IMR-90 (cell line): ENCODE data around the gene NAPG. TPM values are rescaled to one million over a fixed set of nuclear protein-coding genes. Genes with fewer than 3 reads are reported as not detected.

Source experiments
- ATAC-seq: fragments of 200-7000 bp; cut with Tn5 transposase; 2 replicates; pipeline ENCODE4 v1.9.1; 2020; ENCODE audit warnings: low read depth, mild to moderate bottlenecking, moderate library complexity
- BruUV-seq: library from RNA; stranded (reverse); fragments of 400-500 nt; replicated peaks from 2 replicates; lab custom pipeline; 2021; lab: Mats Ljungman, UMichigan
- CTCF ChIA-PET: fragments of 300-600 bp; formaldehyde crosslinking; extraction: SDS; loops from one replicate; lab custom pipeline; 2021; ENCODE audit warnings: antibody characterized with exemption; lab: Yijun Ruan, JAX
- POLR2A ChIA-PET: fragments of 300-600 bp; sonication (Branson Sonifier 250); formaldehyde crosslinking; loops from one replicate; lab custom pipeline; 2022; ENCODE audit warnings: antibody characterized with exemption; ENCODE audit not compliant: unreplicated experiment; lab: Charles Lee
- DNase-seq: peaks from one replicate; pipeline ENCODE4 v3.0.0; 2013
- H2AFZ ChIP-seq: replicated peaks from 2 replicates; pipeline ENCODE3; 2013; ENCODE audit warnings: low read length, mild to moderate bottlenecking; ENCODE audit not compliant: poor library complexity
- H2AK5ac ChIP-seq: 2 replicates; pipeline ENCODE4 v1.6.1; 2013; ENCODE audit warnings: low read depth, low read length, inconsistent platforms
- H2AK9ac ChIP-seq: replicated peaks from 2 replicates; pipeline ENCODE3; 2013; ENCODE audit warnings: mild to moderate bottlenecking, low read depth, low read length, moderate library complexity; ENCODE audit not compliant: poor library complexity
- H2BK120ac ChIP-seq: 2 replicates; pipeline ENCODE4 v1.6.1; 2013; ENCODE audit warnings: low read depth, low read length, inconsistent platforms
- H2BK15ac ChIP-seq: 3 replicates; pipeline ENCODE4 v1.6.1; 2013; ENCODE audit warnings: low read depth, low read length, inconsistent platforms
- H2BK20ac ChIP-seq: 2 replicates; pipeline ENCODE4 v1.6.1; 2013; ENCODE audit warnings: low read depth, mild to moderate bottlenecking, inconsistent platforms, low read length, moderate library complexity
- H2BK5ac ChIP-seq: 2 replicates; pipeline ENCODE4 v1.6.1; 2013; ENCODE audit warnings: mild to moderate bottlenecking, low read depth, low read length, inconsistent platforms; ENCODE audit not compliant: poor library complexity, severe bottlenecking
- H3K14ac ChIP-seq: replicated peaks from 2 replicates; pipeline ENCODE4 v1.6.1; 2013; ENCODE audit warnings: low read depth, low read length, inconsistent platforms
- H3K18ac ChIP-seq: 2 replicates; pipeline ENCODE4 v1.6.1; 2013; ENCODE audit warnings: low read depth, low read length, control low read depth
- H3K23ac ChIP-seq: 2 replicates; pipeline ENCODE4 v1.6.1; 2013; ENCODE audit warnings: low read depth, low read length, inconsistent platforms
- H3K27ac ChIP-seq: 2 replicates; pipeline ENCODE4 v1.5.1; 2013; ENCODE audit warnings: mild to moderate bottlenecking, control low read depth, low read length; ENCODE audit not compliant: insufficient read depth
- H3K27me3 ChIP-seq: 2 replicates; pipeline ENCODE4 v1.6.1; 2013; ENCODE audit warnings: low read length; ENCODE audit not compliant: control insufficient read depth, insufficient read depth
- H3K36me3 ChIP-seq: 2 replicates; pipeline ENCODE4 v1.6.1; 2013; ENCODE audit warnings: low read length, mixed read lengths; ENCODE audit not compliant: control insufficient read depth, insufficient read depth
- H3K4ac ChIP-seq: 2 replicates; pipeline ENCODE4 v1.6.1; 2013; ENCODE audit warnings: low read depth, low read length, inconsistent platforms
- H3K4me1 ChIP-seq: 2 replicates; pipeline ENCODE4 v1.6.1; 2013; ENCODE audit warnings: low read length, mixed read lengths; ENCODE audit not compliant: control insufficient read depth, insufficient read depth
- H3K4me2 ChIP-seq: 2 replicates; pipeline ENCODE4 v1.6.1; 2013; ENCODE audit warnings: low read depth, mild to moderate bottlenecking, control low read depth, low read length, moderate library complexity
- H3K4me3 ChIP-seq: 2 replicates; pipeline ENCODE4 v1.5.1; 2013; ENCODE audit warnings: low read depth, mild to moderate bottlenecking, control low read depth, low read length, moderate library complexity; ENCODE audit not compliant: insufficient read depth
- H3K56ac ChIP-seq: 2 replicates; pipeline ENCODE4 v1.6.1; 2013; ENCODE audit warnings: low read length, inconsistent platforms; ENCODE audit not compliant: insufficient read depth; ENCODE audit errors: extremely low read depth
- H3K79me1 ChIP-seq, 2 experiments: 2 replicates each; pipeline ENCODE4 v1.6.1; 2013; ENCODE audit warnings: low read length in 2 of 2, inconsistent platforms in 1 of 2, low read depth in 1 of 2
- H3K9ac ChIP-seq: 2 replicates; pipeline ENCODE4 v1.6.1; 2013; ENCODE audit warnings: low read depth, low read length, control low read depth
- H3K9me1 ChIP-seq: 2 replicates; pipeline ENCODE4 v1.6.1; 2013; ENCODE audit warnings: low read length, inconsistent platforms; ENCODE audit not compliant: insufficient read depth
- H3K9me3 ChIP-seq: 2 replicates; pipeline ENCODE4 v1.6.1; 2013; ENCODE audit warnings: low read length; ENCODE audit not compliant: control insufficient read depth, insufficient read depth
- H4K20me1 ChIP-seq: 2 replicates; pipeline ENCODE4 v1.6.1; 2013; ENCODE audit warnings: low read length, inconsistent platforms; ENCODE audit not compliant: insufficient read depth
- H4K5ac ChIP-seq: 2 replicates; pipeline ENCODE4 v1.6.1; 2013; ENCODE audit warnings: mild to moderate bottlenecking, low read depth, low read length, control low read depth
- H4K8ac ChIP-seq, 2 experiments: 2 replicates each; pipeline ENCODE4 v1.6.1; 2013; ENCODE audit warnings: low read depth in 2 of 2, low read length in 2 of 2, control low read depth in 1 of 2, inconsistent platforms in 1 of 2
- H4K91ac ChIP-seq: 2 replicates; pipeline ENCODE4 v1.6.1; 2013; ENCODE audit warnings: low read depth, low read length, inconsistent platforms; ENCODE audit not compliant: insufficient read depth
- BHLHE40 ChIP-seq: fragments of 150-350 bp; IDR thresholded peaks from 2 replicates; pipeline ENCODE4 v1.6.1; 2016; ENCODE audit warnings: mild to moderate bottlenecking, low read depth, low read length
- CEBPB ChIP-seq: IDR thresholded peaks from 2 replicates; pipeline ENCODE4 v1.6.1; 2012; ENCODE audit warnings: low read depth, low read length, improper control_type of control experiment
- CHD1 ChIP-seq: IDR thresholded peaks from 2 replicates; pipeline ENCODE4 v1.6.1; 2012; ENCODE audit warnings: low read depth, low read length, improper control_type of control experiment
- CTCF ChIP-seq: conservative IDR thresholded peaks from 2 replicates; pipeline ENCODE4 v1.5.1; 2012; ENCODE audit warnings: mild to moderate bottlenecking, low read depth, low read length, improper control_type of control experiment
- FOS ChIP-seq: fragments of 150-350 bp; IDR thresholded peaks from 2 replicates; pipeline ENCODE4 v1.6.1; 2016; ENCODE audit warnings: low read depth, low read length
- MAFK ChIP-seq: IDR thresholded peaks from 2 replicates; pipeline ENCODE4 v1.6.1; 2012; ENCODE audit warnings: low read depth, low read length, improper control_type of control experiment
- MAZ ChIP-seq: IDR thresholded peaks from 2 replicates; pipeline ENCODE4 v1.6.1; 2012; ENCODE audit warnings: low read depth, mild to moderate bottlenecking, low read length, improper control_type of control experiment, moderate library complexity, borderline replicate concordance
- MXI1 ChIP-seq: IDR thresholded peaks from 2 replicates; pipeline ENCODE4 v1.6.1; 2012; ENCODE audit warnings: low read depth, mild to moderate bottlenecking, low read length, moderate library complexity, borderline replicate concordance
- NFE2L2 ChIP-seq: fragments of 150-350 bp; IDR thresholded peaks from 2 replicates; pipeline ENCODE4 v1.6.1; 2016; ENCODE audit warnings: low read depth, mild to moderate bottlenecking, low read length
- POLR2A ChIP-seq: IDR thresholded peaks from 2 replicates; pipeline ENCODE4 v1.6.1; 2012; ENCODE audit warnings: mild to moderate bottlenecking, low read depth, low read length
- RAD21 ChIP-seq: IDR thresholded peaks from 2 replicates; pipeline ENCODE4 v1.6.1; 2012; ENCODE audit warnings: low read length, improper control_type of control experiment
- RCOR1 ChIP-seq: IDR thresholded peaks from 2 replicates; pipeline ENCODE4 v1.6.1; 2012; ENCODE audit warnings: mild to moderate bottlenecking, low read length, improper control_type of control experiment; ENCODE audit not compliant: insufficient replicate concordance
- RFX5 ChIP-seq: IDR thresholded peaks from 2 replicates; pipeline ENCODE4 v1.8.0; 2012; ENCODE audit warnings: low read depth, mild to moderate bottlenecking, low read length, moderate library complexity
- SMC3 ChIP-seq: fragments of 150-350 bp; IDR thresholded peaks from 2 replicates; pipeline ENCODE4 v1.6.1; 2016; ENCODE audit warnings: low read depth, mild to moderate bottlenecking, antibody characterized with exemption, low read length, moderate library complexity
- USF2 ChIP-seq: fragments of 150-350 bp; IDR thresholded peaks from 2 replicates; pipeline ENCODE4 v1.6.1; 2017; ENCODE audit warnings: mild to moderate bottlenecking, antibody characterized with exemption, low read length, low read depth
- WGBS, 2 experiments: methylation state at CpG; one replicate each; pipeline versions ENCODE4 v1.1.5 to v1.1.7; 2013; ENCODE audit warnings: missing lambda C conversion rate in 2 of 2; ENCODE audit not compliant: insufficient read length in 1 of 2; ENCODE audit errors: extremely low coverage in 2 of 2; 5-methylcytosine and 5-hydroxymethylcytosine counted together
- dilution Hi-C: fragments of 300-500 bp; cut with HindIII; formaldehyde crosslinking; loops from one replicate; pipeline ENCODE4 v1.14.3; 2018; ENCODE audit warnings: low sequenced_read_pairs; ENCODE audit not compliant: unreplicated experiment
- in situ Hi-C: fragments of 300-500 bp; cut with MboI; formaldehyde crosslinking; loops from 3 replicates; pipeline ENCODE4 v1.14.3; 2019; ENCODE audit warnings: low sequenced_read_pairs, inconsistent platforms, mixed read lengths
- intact Hi-C: fragments of 100-400 bp; cut with micrococcal nuclease; formaldehyde crosslinking; loops from 2 replicates; pipeline ENCODE4 v1.10.0; 2022
- polyA plus RNA-seq, 3 experiments: library from polyadenylated mRNA; depleted of rRNA; stranded (reverse); fragments of >200 nt; gene quantifications; 2 replicates each; pipeline ENCODE4 v1.2.3, GENCODE V29; 2012; ENCODE audit warnings: low replicate concordance in 1 of 3
- total RNA-seq: library from RNA; depleted of rRNA; stranded (reverse); fragments of >200 nt; gene quantifications from 2 replicates; pipeline ENCODE4 v1.2.3, GENCODE V29; 2012

The NAPG gene
- total and polyA plus RNA-seq, 2 of the 4 experiments (the other 2 are of a cell fraction): 13.0 to 32.8 TPM

GRCh38 chr18:10536280-10536679 lies 10.5 kb downstream of the NAPG start:
- H2BK120ac ChIP-seq: no peak overlapping the region
- TF ChIP-seq RAD21: no peak
- no peak for TF ChIP-seq MXI1
- no peak for TF ChIP-seq MAFK
- TF ChIP-seq SMC3: no peak
- no peak for TF ChIP-seq MAZ
- TF ChIP-seq RCOR1: no peak
- TF ChIP-seq RFX5: no peak
- TF ChIP-seq FOS: no peak
- TF ChIP-seq BHLHE40: no peak
- TF ChIP-seq CHD1: no peak
- TF ChIP-seq NFE2L2: no peak
- TF ChIP-seq CEBPB: no peak
- no peak for TF ChIP-seq POLR2A
- no peak for TF ChIP-seq CTCF
- no peak for TF ChIP-seq USF2
- WGBS, 2 experiments: no CpG with 5 or more reads among the region's 2 CpGs
- H3K4me1 ChIP-seq: no peaks in the 10 kb centered on the region; the same call in 1 of the 2 replicates
- no peak overlapping the region for H3K14ac ChIP-seq
- no peak overlapping the region; a peak in 1 of 4 replicates for H4K8ac ChIP-seq
- no peak overlapping the region for H4K5ac ChIP-seq
- DNase-seq (peak; percentile 44), ATAC-seq (no peak)
- no peak overlapping the region for H3K56ac ChIP-seq
- H2BK20ac ChIP-seq: no peak overlapping the region
- H2BK5ac ChIP-seq: no peak overlapping the region
- in situ Hi-C loops: no loop called here
- H3K27me3 ChIP-seq: no peaks in the 10 kb centered on the region
- H4K91ac ChIP-seq: no peak overlapping the region
- no peak overlapping the region for H2AFZ ChIP-seq
- H3K36me3 ChIP-seq: peaks cover 13% of the 10 kb centered on the region
- no peak overlapping the region for H2AK5ac ChIP-seq
- no peaks in the 10 kb centered on the region for H3K9me1 ChIP-seq
- no TSS peak for BruUV-seq
- CTCF ChIA-PET: no interaction called here
- H3K79me1 ChIP-seq: peaks cover 26 to 36% of the 10 kb centered on the region in 2 experiments
- H3K9ac ChIP-seq: no peak overlapping the region
- peaks cover 11% of the 10 kb centered on the region; the same call in 1 of the 2 replicates for H4K20me1 ChIP-seq
- H3K23ac ChIP-seq: no peak overlapping the region
- no peak overlapping the region for H3K4me3 ChIP-seq
- H3K4me2 ChIP-seq: no peak overlapping the region
- no peak overlapping the region for H3K27ac ChIP-seq
- H3K9me3 ChIP-seq: no peaks in the 10 kb centered on the region
- no peak overlapping the region for H3K4ac ChIP-seq
- no peak overlapping the region for H2AK9ac ChIP-seq
- no peak overlapping the region for H3K18ac ChIP-seq
- no peak overlapping the region for H2BK15ac ChIP-seq
- dilution Hi-C loops: no loop called here
- POLR2A ChIA-PET: no interaction called here
- intact Hi-C loops: no loop called here
